ENCODE results near the gene SAA4. TPM values are rescaled to one million over a fixed set of nuclear protein-coding genes. Genes with fewer than 3 reads are reported as not detected.
"Not testable (repeated sequence)": the region's sequence is repeated elsewhere in the genome, so short reads cannot be mapped to it uniquely, and the experiment has no call there.

SAA4 gene
- total RNA-seq, 1 donor from 2014 or later, result not detected

DNA sequence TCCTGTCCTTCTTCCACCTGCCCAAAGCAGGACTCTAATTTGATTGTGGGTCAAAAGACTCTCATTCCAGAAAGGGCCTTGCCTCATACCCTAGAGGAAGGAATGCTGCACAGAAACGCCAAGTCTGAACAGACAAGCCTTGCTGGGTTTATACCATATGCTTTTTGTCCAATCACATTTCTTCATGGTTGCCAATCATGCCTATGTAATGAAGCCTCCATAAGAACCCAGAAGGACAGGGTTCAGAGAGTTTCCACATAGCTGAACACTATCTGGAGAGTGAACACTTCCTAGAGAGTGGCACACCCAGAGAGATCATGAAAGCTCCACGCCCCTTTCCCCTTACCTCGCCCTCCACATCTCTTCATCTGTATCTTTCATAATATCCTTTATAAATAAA is 16.6 kb upstream of the SAA4 start:
- Histone ChIP-seq H3K4me1 (no peaks in the 10 kb centered on the region), H3K36me3 (no peaks in the 10 kb centered on the region), H3K27me3 (no peaks in the 10 kb centered on the region), H3K27ac (no peak overlapping the region), H3K9me3 (no peaks in the 10 kb centered on the region), H3K4me3 (no peak overlapping the region)
- no peak for DNase-seq
- no peak for ATAC-seq
- TF ChIP-seq, protein P1, sequence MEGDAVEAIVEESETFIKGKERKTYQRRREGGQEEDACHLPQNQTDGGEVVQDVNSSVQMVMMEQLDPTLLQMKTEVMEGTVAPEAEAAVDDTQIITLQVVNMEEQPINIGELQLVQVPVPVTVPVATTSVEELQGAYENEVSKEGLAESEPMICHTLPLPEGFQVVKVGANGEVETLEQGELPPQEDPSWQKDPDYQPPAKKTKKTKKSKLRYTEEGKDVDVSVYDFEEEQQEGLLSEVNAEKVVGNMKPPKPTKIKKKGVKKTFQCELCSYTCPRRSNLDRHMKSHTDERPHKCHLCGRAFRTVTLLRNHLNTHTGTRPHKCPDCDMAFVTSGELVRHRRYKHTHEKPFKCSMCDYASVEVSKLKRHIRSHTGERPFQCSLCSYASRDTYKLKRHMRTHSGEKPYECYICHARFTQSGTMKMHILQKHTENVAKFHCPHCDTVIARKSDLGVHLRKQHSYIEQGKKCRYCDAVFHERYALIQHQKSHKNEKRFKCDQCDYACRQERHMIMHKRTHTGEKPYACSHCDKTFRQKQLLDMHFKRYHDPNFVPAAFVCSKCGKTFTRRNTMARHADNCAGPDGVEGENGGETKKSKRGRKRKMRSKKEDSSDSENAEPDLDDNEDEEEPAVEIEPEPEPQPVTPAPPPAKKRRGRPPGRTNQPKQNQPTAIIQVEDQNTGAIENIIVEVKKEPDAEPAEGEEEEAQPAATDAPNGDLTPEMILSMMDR (IDR thresholded peaks at IDR 0.05), result no peak
- intact Hi-C loops (cut with DNase I), result no loop called here

DNA sequence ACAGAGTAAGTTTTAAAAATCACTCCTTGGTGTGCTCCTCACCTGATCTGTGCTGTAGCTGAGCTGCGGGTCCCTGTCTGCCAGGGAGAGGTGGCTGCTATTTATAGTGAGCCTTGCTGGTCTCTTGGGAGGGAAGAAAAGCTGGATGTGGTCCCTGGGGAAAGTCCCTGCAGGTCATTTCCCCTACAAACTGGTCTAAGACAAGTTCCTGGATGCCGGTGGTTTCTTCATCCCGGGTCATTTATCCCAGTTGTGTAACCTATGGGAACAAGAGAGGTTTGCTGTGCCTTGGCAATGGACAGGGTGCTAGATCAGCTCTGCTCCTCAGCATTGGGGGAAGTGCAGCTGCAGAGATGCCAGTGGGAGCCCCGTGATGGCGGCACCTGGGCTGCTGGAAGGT is 12.0 kb upstream of the SAA4 start, which contains the start of gene SAA2:
SAA2 (minus strand) TSS at position 108 of the 400 bp plus-strand sequence. CDS start 657 bp downstream, outside the sequence.
- DNase-seq (no peak), ATAC-seq (no peak)
- H3K36me3 ChIP-seq, result no peaks in the 10 kb centered on the region
- H3K4me1 ChIP-seq, result no peaks in the 10 kb centered on the region
- intact Hi-C loops (cut with DNase I), result no loop called here
- no peak within 1 kb of the TSS for H3K27ac ChIP-seq
- no peaks in the 10 kb centered on the region for H3K27me3 ChIP-seq
- H3K4me3 ChIP-seq, result no peak within 1 kb of the TSS
- TF ChIP-seq, protein P1 (IDR thresholded peaks at IDR 0.05), result no peak
- no peaks in the 10 kb centered on the region for H3K9me3 ChIP-seq

DNA sequence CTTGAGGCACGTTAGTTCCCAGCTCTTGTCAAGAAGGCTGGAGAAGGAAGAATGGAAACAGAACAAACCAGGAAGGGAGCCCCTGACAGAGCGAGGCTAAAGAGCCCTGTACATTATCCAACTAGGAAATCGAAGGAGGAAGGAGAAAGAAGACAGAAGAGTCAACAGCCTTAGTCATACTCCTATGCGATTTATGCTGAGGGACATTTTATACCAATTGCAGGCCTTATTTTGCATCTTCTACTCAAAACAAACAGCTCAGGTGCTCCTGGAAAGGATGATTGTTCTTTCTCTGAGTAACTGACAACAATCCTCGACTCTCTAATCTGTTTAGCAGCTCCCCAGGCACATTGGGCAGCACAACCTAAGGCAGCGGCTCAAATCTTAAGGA is 10.6 kb upstream of the SAA4 start:
- intact Hi-C loops (cut with DNase I); ATAC-seq: not testable (repeated sequence)

DNA sequence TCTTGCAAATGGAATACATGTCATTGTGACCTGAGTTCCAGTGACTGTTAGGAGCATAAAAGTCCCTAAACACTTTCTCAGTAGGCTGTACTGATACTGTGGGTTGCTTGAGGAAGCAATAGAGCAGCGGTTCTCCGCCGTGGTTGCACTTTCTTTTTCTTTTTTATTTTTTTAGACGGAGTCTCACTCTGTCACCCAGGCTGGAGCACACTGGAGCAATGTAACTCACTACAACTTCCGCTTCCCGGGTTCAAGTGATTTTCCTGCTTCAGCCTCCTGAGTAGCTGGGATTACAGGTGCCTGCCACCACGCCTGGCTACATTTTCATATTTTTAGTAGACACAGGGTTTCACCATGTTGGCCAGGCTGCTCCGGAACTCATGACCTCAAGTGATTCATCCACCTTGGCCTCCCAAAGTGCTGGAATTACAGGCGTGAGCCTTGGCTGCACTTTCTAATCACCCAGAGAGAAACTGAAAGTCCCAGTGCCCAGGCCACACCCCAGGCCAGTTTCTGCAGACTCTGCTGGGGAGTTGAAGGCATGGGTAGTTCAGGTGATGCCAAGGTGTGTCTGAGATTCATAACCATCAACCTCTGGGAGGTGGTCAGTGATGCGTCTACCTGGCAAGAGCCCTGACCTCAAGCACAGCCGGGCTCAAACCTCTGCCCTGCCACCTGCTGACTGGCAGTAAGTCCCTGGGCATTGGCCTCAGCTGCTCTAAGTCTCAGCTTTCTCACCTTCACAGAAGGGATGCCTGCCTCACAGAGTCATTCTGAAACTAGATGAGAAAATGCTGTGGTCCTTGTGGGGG is 10.0 kb upstream of the SAA4 start:
- H3K36me3 ChIP-seq; H3K9me3 ChIP-seq; H3K27me3 ChIP-seq; DNase-seq; intact Hi-C loops (cut with DNase I); H3K4me3 ChIP-seq; H3K4me1 ChIP-seq: not testable (repeated sequence)
- H3K27ac ChIP-seq, result peak overlapping the region; percentile 42
- peak; percentile 65 for ATAC-seq

More for the DNA sequence above, 10.6 kb upstream of the SAA4 start:
- H3K36me3 ChIP-seq, DNase-seq, H3K9me3 ChIP-seq, H3K4me1 ChIP-seq, H3K4me3 ChIP-seq, H3K27ac ChIP-seq, H3K27me3 ChIP-seq: not testable (repeated sequence)

DNA sequence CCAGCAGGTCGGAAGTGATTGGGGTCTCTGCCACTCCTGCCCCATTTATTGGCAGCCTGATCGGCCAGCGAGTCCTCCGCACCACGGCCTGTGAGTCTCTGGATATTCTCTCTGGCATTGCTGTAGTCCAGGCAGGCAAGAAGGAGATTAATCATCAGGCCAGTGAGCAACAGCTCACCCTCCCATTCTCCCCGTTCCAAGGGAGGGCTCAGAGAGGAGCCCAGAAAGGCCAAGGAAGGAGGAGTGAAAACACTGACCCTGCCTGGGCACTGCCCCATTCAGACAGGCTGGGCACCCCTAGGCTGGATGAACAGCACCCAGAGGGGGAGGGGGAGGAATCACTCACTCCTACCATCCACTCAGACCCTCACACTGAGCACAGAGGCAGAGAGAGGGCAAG is 8.8 kb upstream of the SAA4 start:
- no peak overlapping the region for H3K27ac ChIP-seq
- no peaks in the 10 kb centered on the region for H3K36me3 ChIP-seq
- no peak for ATAC-seq
- no peaks in the 10 kb centered on the region for H3K4me1 ChIP-seq
- H3K4me3 ChIP-seq, result no peak overlapping the region
- no peaks in the 10 kb centered on the region for H3K9me3 ChIP-seq
- H3K27me3 ChIP-seq, result no peaks in the 10 kb centered on the region
- DNase-seq, result no peak
- TF ChIP-seq, protein P1 (IDR thresholded peaks at IDR 0.05), result no peak
- intact Hi-C loops (cut with DNase I), result no loop called here

DNA sequence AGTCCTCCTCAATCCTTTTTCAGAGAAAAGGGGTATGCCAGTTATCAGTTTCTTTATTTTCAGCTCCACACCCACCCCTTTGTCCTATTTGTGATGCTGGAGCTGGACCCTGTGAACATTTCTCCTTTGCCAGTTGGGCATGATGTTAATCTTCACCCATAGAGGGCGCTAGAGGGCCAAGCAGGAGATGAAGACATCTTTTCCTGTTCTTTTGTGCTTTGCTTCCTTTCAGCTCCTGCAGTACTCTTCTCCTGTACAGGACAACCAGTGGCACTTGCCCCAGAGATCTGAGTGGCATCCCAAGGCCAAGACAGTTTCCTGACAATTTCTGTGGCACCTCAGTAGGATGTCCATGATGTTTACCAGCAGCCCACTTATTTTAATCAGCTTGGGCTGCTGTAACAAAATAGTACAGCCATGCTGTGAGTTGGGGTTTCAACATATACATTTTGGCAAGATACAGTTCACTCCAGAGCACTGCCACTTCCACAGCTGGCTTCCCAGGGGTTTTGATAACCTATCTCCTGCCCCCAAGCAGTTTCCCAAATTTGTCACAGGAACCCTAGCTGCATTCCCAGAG is 7.3 kb upstream of the SAA4 start:
- peak; percentile 89 for ATAC-seq
- intact Hi-C loops (cut with DNase I), result no loop called here
- no peaks in the 10 kb centered on the region for H3K4me1 ChIP-seq

More for the DNA sequence above, 7.3 kb upstream of the SAA4 start:
- no peak overlapping the region for H3K27ac ChIP-seq
- no peaks in the 10 kb centered on the region for H3K27me3 ChIP-seq
- no peak for DNase-seq
- TF ChIP-seq, protein P1 (IDR thresholded peaks at IDR 0.05), result peak; percentile 84
- no peaks in the 10 kb centered on the region for H3K36me3 ChIP-seq
- no peak overlapping the region for H3K4me3 ChIP-seq
- H3K9me3 ChIP-seq, result no peaks in the 10 kb centered on the region
